Heart right ventricle (tissue), 16 donors: ENCODE results near the gene LATS1. TPM values are rescaled to one million over a fixed set of nuclear protein-coding genes. Genes with fewer than 3 reads are reported as not detected.

Experiments used
- ATAC-seq, 8 donors: fragments of 200-7000 bp; cut with Tn5 transposase; one replicate each; pipeline ENCODE4 v1.9.1; 2020; ENCODE audit warnings: mild to moderate bottlenecking in 8 of 8, moderate library complexity in 8 of 8, moderate number of reproducible peaks in 1 of 8
- DNase-seq, 2 donors: peaks; one replicate each; pipeline ENCODE4 v3.0.0-alpha.2; 2020
- H3K27ac ChIP-seq, 10 donors: fragments of 200-600 bp; sonication (generic) in 2 of 10; one replicate each; pipeline versions ENCODE4 v1.5.0 to v1.8.0; 2020 to 2022; ENCODE audit warnings: mild to moderate bottlenecking in 3 of 10
- H3K27me3 ChIP-seq, 7 donors: fragments of 200-600 bp; one replicate each; pipeline ENCODE4 v1.8.0; 2021 to 2022; ENCODE audit warnings: mild to moderate bottlenecking in 2 of 7
- H3K36me3 ChIP-seq, 9 donors: fragments of 200-600 bp; sonication (generic) in 1 of 9; one replicate each; pipeline versions ENCODE4 v1.5.0 to v1.8.0; 2020 to 2022; ENCODE audit warnings: mild to moderate bottlenecking in 2 of 9
- H3K4me1 ChIP-seq, 9 donors: fragments of 200-600 bp; sonication (generic) in 1 of 9; one replicate each; pipeline versions ENCODE4 v1.5.0 to v1.8.0; 2020 to 2022; ENCODE audit warnings: mild to moderate bottlenecking in 4 of 9
- H3K4me3 ChIP-seq, 10 donors: fragments of 200-600 bp; sonication (generic) in 2 of 10; one replicate each; pipeline versions ENCODE4 v1.5.0 to v1.8.0; 2020 to 2022; ENCODE audit warnings: mild to moderate bottlenecking in 7 of 10, moderate library complexity in 2 of 10
- H3K9me3 ChIP-seq, 11 donors: fragments of 200-600 bp in 10 of 11; sonication (generic) in 2 of 11; one replicate each; pipeline versions ENCODE4 v1.5.0 to v1.8.0; 2013 to 2022; ENCODE audit warnings: mild to moderate bottlenecking in 2 of 11, control low read depth in 1 of 11, moderate library complexity in 1 of 11
- WGBS, 2 donors: extraction: QIAGEN DNeasy Blood & Tissue Kit; methylation state at CpG; one replicate each; pipeline ENCODE4 v1.1.7; 2013; ENCODE audit warnings: inconsistent platforms in 1 of 2; 5-methylcytosine and 5-hydroxymethylcytosine counted together
- intact Hi-C, 10 donors: fragments of 100-400 bp; cut with DNase I; formaldehyde crosslinking; loops; one replicate each; pipeline versions ENCODE4 v1.11.1 to v1.14.2; 2022
- long read RNA-seq, 3 donors: library from polyadenylated mRNA; unstranded; transcript quantifications; one replicate each; pipeline ENCODE4 v2.0.0, GENCODE V29; 2020 to 2021
- polyA plus RNA-seq, 2 donors: library from polyadenylated mRNA; stranded (reverse); fragments of 200-250 nt; gene quantifications; one replicate each; pipeline ENCODE4 v1.2.3, GENCODE V29; 2013
- total RNA-seq, 10 donors: library from RNA; stranded (reverse); fragmentation: NEBNext Ultra II Directional in 3 of 10; extraction: Animal tissue kit (Norgen Biotek cat#: 25700) in 3 of 10; gene quantifications; one replicate each; pipeline versions ENCODE4 v1.2.1 to v1.2.4, GENCODE V29; 2021 to 2023
- TF ChIP-seq, protein P1 (sequence below), 9 donors: fragments of 200-600 bp; sonication (generic) in 2 of 9; IDR thresholded peaks; one replicate each; pipeline versions ENCODE4 v1.5.0 to v1.8.0; 2021 to 2022; ENCODE audit warnings: antibody characterized with exemption in 9 of 9, mild to moderate bottlenecking in 5 of 9, moderate library complexity in 1 of 9
- donor health status: Arrhythmogenic right ventricular cardiomyopathy.
- donor health status: ischemic (EF 13 %, LVEDD 7.1; RV severe dilation, severe dysfunction).
- donor health status: healthy with polysubstance abuse.
- donor health status: DM: no; HTN: yes; CAD: no.
- donor health status: DM: no; HTN: no; CAD: no.
- donor health status: ischemic (EF 25% LVEDD 6.9; RV normal size, moderate dysfunction).
- donor health status: ischemic (EF 25% LVEDD 5.7; RV mildly dilated, moderate dysfunction).
- donor health status: healthy.
- donor health status: DM: yes; HTN: yes; CAD: no.
- donor health status: Ischemic cardiomyopathy.
- donor health status: ischemic (EF 35%, LVEDD 5.7; RV mildly dilated, moderate dysfunction).
- donor health status: nonischemic (EF 11% LVEDD 7.7; RV severe dilation, severe dysfunction).
- donor health status: DM: yes; HTN: yes; CAD: no.
- donor health status: PGD.
- donor health status: ischemic (EF 29% LVEDD 5.4; RV normal size, mild dysfunction).
- donor health status: nonischemic (EF 23%, LVEDD 6.1; RV moderate dilation, normal function).

LATS1 gene
- total RNA-seq = 10 to 100 TPM; 10.5 to 16.9 (median 13.8) TPM
- 10 to 100 TPM in 1 of 2 donors, 1 to 10 TPM in 1; 2.9 to 10.0 TPM for polyA plus RNA-seq
- long read RNA-seq, donor 1, partial matches to known transcripts = 0 of 1 reads
- long read RNA-seq, donor 1, other reads (novel, unspliced or antisense) = 1 of 1 reads
- long read RNA-seq, donor 2, partial matches to known transcripts = 0 of 2 reads
- long read RNA-seq, donor 2, other reads (novel, unspliced or antisense) = 2 of 2 reads
- long read RNA-seq, donor 3, partial matches to known transcripts = 1 of 2 reads
- long read RNA-seq, donor 3, other reads (novel, unspliced or antisense) = 1 of 2 reads

DNA sequence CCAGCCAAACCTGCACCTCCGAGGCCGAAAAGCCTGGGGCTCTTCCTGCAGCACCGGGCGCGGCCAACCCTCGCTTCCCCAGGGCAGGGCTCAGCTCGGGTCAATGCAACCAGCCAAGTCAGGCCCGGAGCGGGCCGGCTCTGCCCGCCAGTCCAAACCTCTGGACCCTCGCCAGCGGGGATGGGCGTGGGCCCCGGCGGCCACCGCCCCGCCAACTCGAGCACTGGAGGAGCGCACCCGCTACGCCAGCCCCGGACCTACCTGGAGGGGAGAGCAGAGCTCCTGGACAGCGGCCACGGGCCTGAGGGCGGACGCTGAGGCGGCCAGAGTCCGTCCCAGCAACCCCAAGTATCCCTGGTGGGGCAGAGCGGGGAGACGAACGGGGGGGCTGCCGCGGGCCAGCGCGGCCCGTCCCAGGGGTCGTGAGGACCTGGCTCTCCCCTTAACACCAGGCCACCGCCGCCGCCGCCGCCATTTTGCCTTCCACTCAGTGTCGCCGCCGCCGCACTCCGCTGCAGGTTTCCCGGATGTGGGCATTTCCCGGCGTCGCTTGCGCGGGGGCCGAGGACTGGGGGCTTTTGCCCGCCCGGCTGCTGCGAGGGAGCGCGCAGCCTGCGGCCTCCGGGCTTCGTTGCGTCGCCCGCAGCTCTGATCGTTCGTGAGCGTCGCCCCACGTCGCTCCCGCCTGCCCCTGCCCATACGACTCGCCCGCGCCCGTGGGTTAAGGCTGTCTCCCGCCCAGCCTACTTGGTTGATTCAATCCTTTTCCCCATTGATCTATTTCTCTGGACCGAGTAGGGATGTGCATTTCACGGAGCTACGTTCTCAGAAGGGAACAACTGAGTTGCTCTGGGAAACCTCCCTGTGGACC, at the start of gene LATS1:
Gene LATS1, minus strand, starts transcription at position 514 of the 871 bp plus-strand sequence. CDS start 15,975 bp downstream, outside the sequence.
- DNase-seq (peak; percentile 91 to 93), ATAC-seq (peak; percentile 93 to 97 (median 95))
- Histone ChIP-seq H3K27me3 (no peaks in the 10 kb centered on the region), H3K27ac (peak within 1 kb of the TSS; percentile 90 to 100 (median 99)), H3K9me3 (no peaks in the 10 kb centered on the region), H3K4me3 (peak within 1 kb of the TSS; percentile 63 to 98 (median 88)), H3K4me1 (peaks cover 0 to 41% (median 28%) of the 10 kb centered on the region in 9 donors), H3K36me3 (peaks cover 0 to 16% (median 0%) of the 10 kb centered on the region in 9 donors)
- TF ChIP-seq, protein P1, sequence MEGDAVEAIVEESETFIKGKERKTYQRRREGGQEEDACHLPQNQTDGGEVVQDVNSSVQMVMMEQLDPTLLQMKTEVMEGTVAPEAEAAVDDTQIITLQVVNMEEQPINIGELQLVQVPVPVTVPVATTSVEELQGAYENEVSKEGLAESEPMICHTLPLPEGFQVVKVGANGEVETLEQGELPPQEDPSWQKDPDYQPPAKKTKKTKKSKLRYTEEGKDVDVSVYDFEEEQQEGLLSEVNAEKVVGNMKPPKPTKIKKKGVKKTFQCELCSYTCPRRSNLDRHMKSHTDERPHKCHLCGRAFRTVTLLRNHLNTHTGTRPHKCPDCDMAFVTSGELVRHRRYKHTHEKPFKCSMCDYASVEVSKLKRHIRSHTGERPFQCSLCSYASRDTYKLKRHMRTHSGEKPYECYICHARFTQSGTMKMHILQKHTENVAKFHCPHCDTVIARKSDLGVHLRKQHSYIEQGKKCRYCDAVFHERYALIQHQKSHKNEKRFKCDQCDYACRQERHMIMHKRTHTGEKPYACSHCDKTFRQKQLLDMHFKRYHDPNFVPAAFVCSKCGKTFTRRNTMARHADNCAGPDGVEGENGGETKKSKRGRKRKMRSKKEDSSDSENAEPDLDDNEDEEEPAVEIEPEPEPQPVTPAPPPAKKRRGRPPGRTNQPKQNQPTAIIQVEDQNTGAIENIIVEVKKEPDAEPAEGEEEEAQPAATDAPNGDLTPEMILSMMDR (IDR thresholded peaks at IDR 0.05) = no peak
- intact Hi-C loops = loop anchor here in 4 of 10 donors (5.0 to 10.0 kb wide), 4 partner anchors 71 to 209 kb away; partner anchors contain the start of genes GINM1 (in 2 of the 4), KATNA1 (in 1 of the 4) and PPIL4 (in 1 of the 4)
- WGBS, 2 donors = 0 to 1% methylated on average over 77 to 82 of the region's 82 CpGs

- Histone ChIP-seq H3K4me3 (no peak overlapping the region), H3K4me1 (peaks cover 0 to 41% (median 0%) of the 10 kb centered on the region in 9 donors), H3K9me3 (peaks cover 0 to 13% (median 6%) of the 10 kb centered on the region in 11 donors), H3K27ac (peak overlapping the region in 1 of 10 donors; percentile 59), H3K27me3 (no peaks in the 10 kb centered on the region), H3K36me3 (peaks cover 0 to 31% (median 8%) of the 10 kb centered on the region in 9 donors)
- TF ChIP-seq, protein P1 (IDR thresholded peaks at IDR 0.05) = no peak
- ATAC-seq = peak in 2 of 8 donors; percentile 31 to 42
- 47 to 89% methylated on average over 3 of the region's 3 CpGs for WGBS, 2 donors
- intact Hi-C loops = no loop called here
- DNase-seq = peak in 1 of 2 donors; percentile 33
Measured at GRCh38 chr6:149766156-149766769, 48.4 kb upstream of the LATS1 start.

- TF ChIP-seq, protein P1 (IDR thresholded peaks at IDR 0.05) = no peak
- intact Hi-C loops = no loop called here
- Histone ChIP-seq H3K9me3 (peaks cover 0 to 13% (median 6%) of the 10 kb centered on the region in 11 donors), H3K27ac (peak overlapping the region in 1 of 10 donors; percentile 17), H3K27me3 (no peaks in the 10 kb centered on the region), H3K36me3 (peaks cover 0 to 43% (median 18%) of the 10 kb centered on the region in 9 donors), H3K4me1 (peaks cover 0 to 52% (median 0%) of the 10 kb centered on the region in 9 donors), H3K4me3 (no peak overlapping the region)
- ATAC-seq (no peak), DNase-seq (no peak)
Measured at GRCh38 chr6:149763866-149764265, 46.0 kb upstream of the LATS1 start.

GRCh38 chr6:149761438-149761837, 43.5 kb upstream of the LATS1 start:
- intact Hi-C loops = no loop called here

More at GRCh38 chr6:149761438-149761837, 43.5 kb upstream of the LATS1 start:
- no peak for ATAC-seq
- DNase-seq = no peak
- H3K27me3 ChIP-seq = no peaks in the 10 kb centered on the region
- H3K36me3 ChIP-seq = peaks cover 0 to 44% (median 18%) of the 10 kb centered on the region in 9 donors
- no peak overlapping the region for H3K4me3 ChIP-seq
- peaks cover 0 to 10% (median 5%) of the 10 kb centered on the region in 11 donors for H3K9me3 ChIP-seq
- H3K4me1 ChIP-seq = peaks cover 0 to 53% (median 8%) of the 10 kb centered on the region in 9 donors
- 91 to 98% methylated on average over 1 of the region's 1 CpG for WGBS, 2 donors
- H3K27ac ChIP-seq = peak overlapping the region in 1 of 10 donors; percentile 11
- TF ChIP-seq, protein P1 (IDR thresholded peaks at IDR 0.05) = no peak
